A673 (cell line): Measurements from ENCODE around the gene PTGS2. TPM values are rescaled to one million over a fixed set of nuclear protein-coding genes. Genes with fewer than 3 reads are reported as not detected.

Experiments
- BruUV-seq: library from RNA; stranded (reverse); fragments of 400-500 nt; replicated peaks from 2 replicates; lab custom pipeline; 2021; lab: Mats Ljungman, UMichigan
- CTCF ChIA-PET: fragments of 300-600 bp; sonication (Branson Sonifier 250); formaldehyde crosslinking; loops from one replicate; lab custom pipeline; 2022; ENCODE audit warnings: antibody characterized with exemption; lab: Charles Lee
- POLR2A ChIA-PET: fragments of 300-600 bp; sonication (Branson Sonifier 250); formaldehyde crosslinking; loops from one replicate; lab custom pipeline; 2022; ENCODE audit warnings: antibody characterized with exemption; ENCODE audit not compliant: low non-redundant PET; lab: Charles Lee
- DNase-seq: peaks from one replicate; pipeline ENCODE4 v3.0.0-alpha.2; 2015; ENCODE audit warnings: low spot score
- H3K27ac ChIP-seq: fragments of 200-600 bp; sonication (generic); 2 replicates; pipeline ENCODE4 v1.5.1; 2016; ENCODE audit warnings: mixed run types, low read depth, mild to moderate bottlenecking, mixed read lengths, antibody characterized with exemption, low read length; ENCODE audit not compliant: poor library complexity, severe bottlenecking
- H3K27me3 ChIP-seq: fragments of 200-600 bp; sonication (generic); replicated peaks from 2 replicates; pipeline ENCODE4 v1.6.1; 2017; ENCODE audit warnings: mixed run types, low read depth, mild to moderate bottlenecking, mixed read lengths, antibody characterized with exemption, low read length; ENCODE audit not compliant: insufficient read depth, poor library complexity
- H3K36me3 ChIP-seq: fragments of 200-600 bp; sonication (generic); 2 replicates; pipeline ENCODE4 v1.6.1; 2016; ENCODE audit warnings: mixed run types, mild to moderate bottlenecking, mixed read lengths, antibody characterized with exemption, low read length; ENCODE audit not compliant: insufficient read depth, poor library complexity, severe bottlenecking
- H3K4me1 ChIP-seq: fragments of 200-600 bp; sonication (generic); 2 replicates; pipeline ENCODE4 v1.6.1; 2017; ENCODE audit warnings: mixed run types, mild to moderate bottlenecking, mixed read lengths, antibody characterized with exemption, low read length; ENCODE audit not compliant: insufficient read depth, poor library complexity, severe bottlenecking
- H3K4me3 ChIP-seq: fragments of 200-600 bp; sonication (generic); 2 replicates; pipeline ENCODE4 v1.5.1; 2016; ENCODE audit warnings: low read depth, mixed run types, mild to moderate bottlenecking, mixed read lengths, low read length; ENCODE audit not compliant: poor library complexity, severe bottlenecking
- H3K9me3 ChIP-seq: fragments of 200-600 bp; sonication (generic); 2 replicates; pipeline ENCODE4 v1.6.1; 2016; ENCODE audit warnings: mixed run types, low read depth, mild to moderate bottlenecking, mixed read lengths, antibody characterized with exemption, low read length; ENCODE audit not compliant: poor library complexity, severe bottlenecking
- CTCF ChIP-seq: fragments of 300-800, 200-600 bp; sonication (generic); conservative IDR thresholded peaks from 2 replicates; pipeline ENCODE4 v1.5.1; 2017; ENCODE audit warnings: low read depth, mild to moderate bottlenecking, antibody characterized with exemption, low read length, moderate library complexity, mixed read lengths
- EZH2 ChIP-seq: fragments of 200-600 bp; sonication (generic); IDR thresholded peaks from 2 replicates; pipeline ENCODE4 v1.6.1; 2017; ENCODE audit warnings: borderline replicate concordance, low read depth, mild to moderate bottlenecking, mixed read lengths, antibody characterized with exemption, low read length; ENCODE audit not compliant: poor library complexity, severe bottlenecking
- intact Hi-C: fragments of 100-400 bp; cut with micrococcal nuclease; formaldehyde crosslinking; loops from one replicate; pipeline ENCODE4 v1.10.0; 2022; ENCODE audit not compliant: unreplicated experiment
- total RNA-seq: library from RNA; stranded (reverse); gene quantifications from 2 replicates; pipeline ENCODE4 v1.2.3, GENCODE V29; 2021

PTGS2 gene
- total RNA-seq, 1 experiment from 2014 or later, result 5.8 TPM

DNA sequence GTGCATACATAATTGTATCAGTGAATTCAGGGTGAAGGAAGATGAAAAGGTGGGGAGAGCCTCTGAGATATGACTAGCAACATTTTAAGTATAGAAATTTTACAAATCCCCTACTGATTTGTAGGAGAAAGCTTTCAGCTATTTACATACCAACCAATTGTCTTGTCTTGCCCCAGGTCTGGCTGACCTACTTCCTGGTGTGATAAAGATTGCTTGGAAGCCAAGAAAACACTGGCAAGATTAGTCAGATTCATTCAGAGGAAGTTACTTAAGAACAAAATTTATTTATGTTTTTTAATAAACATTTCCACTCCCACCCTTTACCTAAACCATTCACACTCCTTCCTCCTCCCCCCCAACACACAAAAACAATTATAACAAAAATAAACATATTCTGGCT lies 17.5 kb downstream of the PTGS2 start:
- ChIA-PET CTCF (no interaction called here), POLR2A (no interaction called here)
- no peak for DNase-seq
- no peak overlapping the region for H3K27ac ChIP-seq
- no peaks in the 10 kb centered on the region for H3K4me1 ChIP-seq
- no peaks in the 10 kb centered on the region for H3K36me3 ChIP-seq
- no peak for TF ChIP-seq EZH2
- TF ChIP-seq CTCF, result no peak
- no peaks in the 10 kb centered on the region for H3K9me3 ChIP-seq
- no peaks in the 10 kb centered on the region for H3K27me3 ChIP-seq
- no peak overlapping the region for H3K4me3 ChIP-seq
- BruUV-seq, result no TSS peak
- intact Hi-C loops, result no loop called here

DNA sequence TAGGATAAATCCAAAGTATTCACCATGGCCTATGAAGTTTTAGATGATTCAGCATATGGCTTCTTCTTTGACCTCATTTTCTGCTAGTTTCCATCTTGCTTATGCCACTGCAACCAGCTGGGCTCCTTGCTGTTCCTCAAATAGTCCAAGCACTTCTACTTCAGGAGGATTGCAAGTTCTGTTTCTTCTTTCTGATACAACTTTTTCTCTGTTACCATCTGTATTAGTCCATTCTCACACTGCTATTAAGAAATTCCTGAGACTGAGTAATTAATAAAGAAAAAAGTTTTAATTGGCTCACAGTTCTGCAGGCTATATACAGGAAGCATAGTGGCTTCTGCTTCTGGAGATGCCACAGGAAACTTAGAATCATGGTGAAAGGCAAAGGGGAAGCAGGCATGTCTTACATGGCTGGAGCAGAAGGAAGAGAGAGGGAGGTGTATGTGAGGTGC lies 20.3 kb downstream of the PTGS2 start:
- Histone ChIP-seq H3K9me3 (no peaks in the 10 kb centered on the region), H3K4me1 (no peaks in the 10 kb centered on the region), H3K36me3 (no peaks in the 10 kb centered on the region), H3K27ac (no peak overlapping the region), H3K4me3 (no peak overlapping the region), H3K27me3 (no peaks in the 10 kb centered on the region)
- ChIA-PET CTCF (no interaction called here), POLR2A (no interaction called here)
- BruUV-seq, result no TSS peak
- intact Hi-C loops, result no loop called here
- no peak for DNase-seq
- TF ChIP-seq EZH2 (no peak), CTCF (no peak)

- intact Hi-C loops, result no loop called here
- Histone ChIP-seq H3K27ac (no peak overlapping the region), H3K36me3 (no peaks in the 10 kb centered on the region), H3K9me3 (no peaks in the 10 kb centered on the region), H3K4me3 (no peak overlapping the region), H3K27me3 (no peaks in the 10 kb centered on the region), H3K4me1 (no peaks in the 10 kb centered on the region)
- BruUV-seq, result no TSS peak
- DNase-seq, result no peak
- POLR2A ChIA-PET, result no interaction called here
- TF ChIP-seq EZH2 (no peak), CTCF (no peak)
- CTCF ChIA-PET, result no interaction called here
Measured at GRCh38 chr1:186658999-186659398, 21.2 kb downstream of the PTGS2 start.
